ENCODE data around the gene SLC2A1.

GRCh38 chr1:42888013-42888633, 70.5 kb downstream of the SLC2A1 start:
- TF ChIP-seq TARDBP (IDR thresholded peaks at IDR 0.05) (no peak), FOXK2 (IDR thresholded peaks at IDR 0.05) (no peak), SP1 (IDR thresholded peaks at IDR 0.05) (no peak)
